B cell (primary cell): Measurements from ENCODE around the gene COX7B. TPM values are rescaled to one million over a fixed set of nuclear protein-coding genes. Genes with fewer than 3 reads are reported as not detected.

Experiments used
- ATAC-seq: fragments of 200-7000 bp; cut with Tn5 transposase; one replicate; pipeline ENCODE4 v1.10.0; 2021; ENCODE audit warnings: low read depth, mild to moderate bottlenecking, moderate number of reproducible peaks, moderate library complexity
- CTCF ChIA-PET: fragments of 350-600 bp; sonication (Branson Sonifier 250); formaldehyde crosslinking; loops from one replicate; lab custom pipeline; 2021; ENCODE audit warnings: antibody characterized with exemption, inconsistent platforms; lab: Charles Lee
- POLR2A ChIA-PET: fragments of 350-600 bp; sonication (Branson Sonifier 250); formaldehyde crosslinking; loops from one replicate; lab custom pipeline; 2021; ENCODE audit warnings: antibody characterized with exemption; lab: Charles Lee
- DNase-seq: peaks from one replicate; pipeline ENCODE4 v3.0.0; 2013
- H2AFZ ChIP-seq: 2 replicates; pipeline ENCODE4 v1.6.1; 2012; ENCODE audit warnings: mild to moderate bottlenecking, low read depth, low read length; ENCODE audit not compliant: insufficient read depth, poor library complexity, severe bottlenecking
- H3K27ac ChIP-seq, 2 donors: 1 replicate in 1 of 2; 2 replicates in 1 of 2; pipeline ENCODE4 v1.5.1; 2012 to 2013; ENCODE audit warnings: low read length in 2 of 2, mild to moderate bottlenecking in 2 of 2, moderate library complexity in 1 of 2
- H3K27me3 ChIP-seq, 4 experiments: fragments of 200-600 bp in 1 of 4; sonication (generic) in 1 of 4; replicated peaks in 1 of 4; 1 replicate in 2 of 4; 2 replicates in 2 of 4; pipeline versions ENCODE4 v1.6.1 to v1.7.0; 2013 to 2016; ENCODE audit warnings: low read length in 3 of 4, mild to moderate bottlenecking in 2 of 4, mixed read lengths in 1 of 4, moderate library complexity in 1 of 4; ENCODE audit not compliant: insufficient read depth in 4 of 4, control insufficient read depth in 3 of 4; ENCODE audit errors: control extremely low read depth in 1 of 4
- H3K36me3 ChIP-seq, 2 experiments: replicated peaks in 1 of 2; 1 replicate in 1 of 2; 2 replicates in 1 of 2; pipeline versions ENCODE4 v1.6.1 to v1.7.1; 2013; ENCODE audit warnings: low read length in 1 of 2; ENCODE audit not compliant: insufficient read depth in 2 of 2, control insufficient read depth in 1 of 2; ENCODE audit errors: control extremely low read depth in 1 of 2, extremely low read depth in 1 of 2
- H3K4me1 ChIP-seq, 2 donors: fragments of 200-600 bp in 1 of 2; sonication (generic) in 1 of 2; 1 replicate in 1 of 2; 2 replicates in 1 of 2; pipeline versions ENCODE4 v1.5.1 to v1.6.1; 2013 to 2017; ENCODE audit warnings: low read length in 2 of 2; ENCODE audit not compliant: control insufficient read depth in 2 of 2, insufficient read depth in 2 of 2
- H3K4me2 ChIP-seq: replicated peaks from 2 replicates; pipeline ENCODE3; 2012; ENCODE audit warnings: mild to moderate bottlenecking, low read depth, low read length; ENCODE audit not compliant: poor library complexity, severe bottlenecking
- H3K4me3 ChIP-seq, 5 experiments: fragments of 200-600 bp in 1 of 5; sonication (generic) in 1 of 5; 1 replicate in 3 of 5; 2 replicates in 2 of 5; pipeline versions ENCODE4 v1.5.1 to v1.7.0; 2011 to 2016; ENCODE audit warnings: low read length in 4 of 5, mild to moderate bottlenecking in 4 of 5, low read depth in 2 of 5, control low read depth in 1 of 5, moderate library complexity in 1 of 5; ENCODE audit not compliant: insufficient read depth in 1 of 5; ENCODE audit errors: control extremely low read depth in 1 of 5, extremely low read depth in 1 of 5
- H3K79me2 ChIP-seq: fragments of 200-600 bp; sonication (generic); one replicate; pipeline ENCODE4 v1.6.0; 2016; ENCODE audit warnings: low read length; ENCODE audit not compliant: control insufficient read depth, insufficient read depth
- H3K9ac ChIP-seq: fragments of 200-600 bp; sonication (generic); 2 replicates; pipeline ENCODE4 v1.6.1; 2017; ENCODE audit warnings: mild to moderate bottlenecking, low read length, moderate library complexity
- H3K9me3 ChIP-seq, 3 donors: one replicate each; pipeline versions ENCODE4 v1.6.1 to v1.7.1; 2013; ENCODE audit warnings: low read length in 2 of 3; ENCODE audit not compliant: control insufficient read depth in 2 of 3, insufficient read depth in 1 of 3; ENCODE audit errors: control extremely low read depth in 1 of 3
- H4K20me1 ChIP-seq: 2 replicates; pipeline ENCODE4 v1.6.0; 2012; ENCODE audit warnings: mild to moderate bottlenecking, low read length; ENCODE audit not compliant: insufficient read depth, control insufficient read depth, poor library complexity, severe bottlenecking
- H3K27ac Mint-ChIP-seq: one replicate; pipeline ENCODE4 v1.8.0; 2021; ENCODE audit warnings: mixed read lengths
- H3K27me3 Mint-ChIP-seq: one replicate; pipeline ENCODE4 v1.8.0; 2021; ENCODE audit warnings: mixed read lengths
- H3K4me1 Mint-ChIP-seq: one replicate; pipeline ENCODE4 v1.8.0; 2021; ENCODE audit warnings: mixed read lengths
- H3K4me3 Mint-ChIP-seq: one replicate; pipeline ENCODE4 v1.8.0; 2021; ENCODE audit warnings: mixed read lengths
- H3K9me3 Mint-ChIP-seq: one replicate; pipeline ENCODE4 v1.8.0; 2022; ENCODE audit warnings: mixed read lengths; ENCODE audit not compliant: insufficient read depth
- CTCF ChIP-seq: fragments of 200-600 bp; IDR thresholded peaks from one replicate; pipeline ENCODE4 v1.8.0; 2022; ENCODE audit warnings: antibody characterized with exemption, mild to moderate bottlenecking
- EZH2 ChIP-seq: IDR thresholded peaks from 2 replicates; pipeline ENCODE4 v1.6.1; 2012; ENCODE audit warnings: borderline replicate concordance, low read depth, mild to moderate bottlenecking, moderate library complexity, low read length; ENCODE audit not compliant: insufficient read depth, poor library complexity, severe bottlenecking
- WGBS: methylation state at CpG from one replicate; pipeline ENCODE4 v1.1.5; 2013; ENCODE audit warnings: missing lambda C conversion rate; ENCODE audit not compliant: insufficient coverage; 5-methylcytosine and 5-hydroxymethylcytosine counted together
- intact Hi-C: fragments of 100-400 bp; cut with micrococcal nuclease; formaldehyde crosslinking; loops from one replicate; pipeline ENCODE4 v1.10.0; 2022
- polyA plus RNA-seq: library from polyadenylated mRNA; depleted of rRNA; stranded (reverse); fragments of >200 nt; gene quantifications from 2 replicates; pipeline ENCODE4 v1.2.3, GENCODE V29; 2012
- total RNA-seq, 2 donors: library from RNA; stranded (reverse); fragments of 120-200 nt in 1 of 2; gene quantifications; 1 replicate in 1 of 2; 2 replicates in 1 of 2; pipeline versions ENCODE4 v1.2.3 to v1.2.4, GENCODE V29; 2013 to 2022

Gene COX7B
- total and polyA plus RNA-seq, 2 donors (not counting 1 experiment from before 2014, with no cell fraction given) = 91.1 to 352 TPM

GRCh38 chrX:77922787-77923186 lies 23.5 kb downstream of the COX7B start:
- peaks cover 0 to 3% of the 10 kb centered on the region in 2 donors for H3K4me1 ChIP-seq
- CTCF ChIA-PET = no interaction called here

GRCh38 chrX:77924320-77924859 lies 25.1 kb downstream of the COX7B start:
- CTCF ChIA-PET = no interaction called here
- Mint-ChIP-seq H3K27ac (no peak overlapping the region), H3K4me1 (peaks cover 12% of the 10 kb centered on the region), H3K27me3 (no peaks in the 10 kb centered on the region), H3K4me3 (no peak overlapping the region), H3K9me3 (no peaks in the 10 kb centered on the region)
- Histone ChIP-seq H3K4me1 (peaks cover 0 to 3% of the 10 kb centered on the region in 2 donors), H4K20me1 (no peaks in the 10 kb centered on the region), H3K36me3 (peaks cover 0 to 2% of the 10 kb centered on the region in 2 experiments), H3K79me2 (peaks cover 26% of the 10 kb centered on the region), H3K4me3 (no peak overlapping the region), H3K27ac (no peak overlapping the region), H3K27me3 (no peaks in the 10 kb centered on the region), H3K4me2 (no peak overlapping the region), H3K9me3 (no peaks in the 10 kb centered on the region), H2AFZ (no peak overlapping the region), H3K9ac (no peak overlapping the region)
- ATAC-seq = no peak
- POLR2A ChIA-PET = no interaction called here
- no CpG with 5 or more reads among the region's 8 CpGs for WGBS
- no peak for TF ChIP-seq EZH2
- no peak for TF ChIP-seq CTCF
- DNase-seq = no peak
- intact Hi-C loops = no loop called here

More at GRCh38 chrX:77922787-77923186, 23.5 kb downstream of the COX7B start:
- Histone ChIP-seq H3K36me3 (no peaks in the 10 kb centered on the region), H3K4me2 (no peak overlapping the region), H3K79me2 (peaks cover 36% of the 10 kb centered on the region), H3K4me3 (no peak overlapping the region), H2AFZ (no peak overlapping the region), H3K9me3 (no peaks in the 10 kb centered on the region), H3K27ac (no peak overlapping the region), H3K27me3 (no peaks in the 10 kb centered on the region), H3K9ac (no peak overlapping the region), H4K20me1 (no peaks in the 10 kb centered on the region)
- Mint-ChIP-seq H3K4me1 (peaks cover 23% of the 10 kb centered on the region), H3K27ac (no peak overlapping the region), H3K9me3 (no peaks in the 10 kb centered on the region), H3K4me3 (no peak overlapping the region), H3K27me3 (no peaks in the 10 kb centered on the region)
- DNase-seq = no peak
- no peak for ATAC-seq
- intact Hi-C loops = no loop called here
- POLR2A ChIA-PET = no interaction called here
- no peak for TF ChIP-seq EZH2
- no peak for TF ChIP-seq CTCF
